Stimulated activated CD8-positive, alpha-beta memory T cell treated with anti-CD3 and anti-CD28 coated beads, Interleukin-2, amount 100 ng/mL, for 1 hour (primary cell): Measurements from ENCODE around the gene NADK2.
"Not testable (repeated sequence)": the region's sequence is repeated elsewhere in the genome, so short reads cannot be mapped to it uniquely, and the experiment has no call there.

Experiments used
- DNase-seq, 2 donors: peaks; one replicate each; pipeline ENCODE4 v3.0.0-alpha.2; 2020; ENCODE audit warnings: low read depth in 2 of 2

NADK2 gene

GRCh38 chr5:36241631-36242533, at the start of gene NADK2:
Gene NADK2 (minus strand): TSS chr5:36241925. CDS start chr5:36241798, 127 bp downstream.
- peak; percentile 78 to 82 for DNase-seq

GRCh38 chr5:36285837-36286615, 44.3 kb upstream of the NADK2 start:
- no peak for DNase-seq

GRCh38 chr5:36283775-36284174, 42.0 kb upstream of the NADK2 start:
- not testable (repeated sequence) for DNase-seq

- DNase-seq: no peak
Observed at GRCh38 chr5:36281626-36282025, 39.9 kb upstream of the NADK2 start.

GRCh38 chr5:36279054-36279698, 37.5 kb upstream of the NADK2 start:
- no peak for DNase-seq

GRCh38 chr5:36277521-36278176, 35.9 kb upstream of the NADK2 start:
- no peak for DNase-seq

- no peak for DNase-seq
Observed at GRCh38 chr5:36276864-36277263, 35.1 kb upstream of the NADK2 start.

- DNase-seq: no peak
Observed at GRCh38 chr5:36273809-36274526, 32.2 kb upstream of the NADK2 start.

GRCh38 chr5:36272136-36272690, 30.5 kb upstream of the NADK2 start:
- DNase-seq: no peak

GRCh38 chr5:36270876-36271575, 29.3 kb upstream of the NADK2 start:
- DNase-seq: no peak

GRCh38 chr5:36270175-36270574, 28.4 kb upstream of the NADK2 start:
- no peak for DNase-seq

- DNase-seq: no peak
Observed at GRCh38 chr5:36269478-36269877, 27.8 kb upstream of the NADK2 start.

- DNase-seq: no peak
Observed at GRCh38 chr5:36267905-36268304, 26.2 kb upstream of the NADK2 start.

- no peak for DNase-seq
Observed at GRCh38 chr5:36264202-36264760, 22.6 kb upstream of the NADK2 start.

GRCh38 chr5:36261186-36261585, 19.5 kb upstream of the NADK2 start:
- DNase-seq: no peak

- no peak for DNase-seq
Observed at GRCh38 chr5:36253575-36253974, 11.8 kb upstream of the NADK2 start.

- DNase-seq: no peak
Observed at GRCh38 chr5:36252722-36253365, 11.1 kb upstream of the NADK2 start.

GRCh38 chr5:36251218-36251617, 9.5 kb upstream of the NADK2 start:
- no peak for DNase-seq

GRCh38 chr5:36250427-36250826, 8.7 kb upstream of the NADK2 start:
- no peak for DNase-seq
